HG02840 (cell line): Measurements from ENCODE around the gene ITGB2.

Source experiments
- ATAC-seq: cut with Tn5 transposase; IDR thresholded peaks from one replicate; pipeline ENCODE4 v1.9.1; 2021; ENCODE audit warnings: mild to moderate bottlenecking, moderate library complexity, moderate number of reproducible peaks; ENCODE audit not compliant: unreplicated experiment, low FRiP score

The ITGB2 gene

DNA sequence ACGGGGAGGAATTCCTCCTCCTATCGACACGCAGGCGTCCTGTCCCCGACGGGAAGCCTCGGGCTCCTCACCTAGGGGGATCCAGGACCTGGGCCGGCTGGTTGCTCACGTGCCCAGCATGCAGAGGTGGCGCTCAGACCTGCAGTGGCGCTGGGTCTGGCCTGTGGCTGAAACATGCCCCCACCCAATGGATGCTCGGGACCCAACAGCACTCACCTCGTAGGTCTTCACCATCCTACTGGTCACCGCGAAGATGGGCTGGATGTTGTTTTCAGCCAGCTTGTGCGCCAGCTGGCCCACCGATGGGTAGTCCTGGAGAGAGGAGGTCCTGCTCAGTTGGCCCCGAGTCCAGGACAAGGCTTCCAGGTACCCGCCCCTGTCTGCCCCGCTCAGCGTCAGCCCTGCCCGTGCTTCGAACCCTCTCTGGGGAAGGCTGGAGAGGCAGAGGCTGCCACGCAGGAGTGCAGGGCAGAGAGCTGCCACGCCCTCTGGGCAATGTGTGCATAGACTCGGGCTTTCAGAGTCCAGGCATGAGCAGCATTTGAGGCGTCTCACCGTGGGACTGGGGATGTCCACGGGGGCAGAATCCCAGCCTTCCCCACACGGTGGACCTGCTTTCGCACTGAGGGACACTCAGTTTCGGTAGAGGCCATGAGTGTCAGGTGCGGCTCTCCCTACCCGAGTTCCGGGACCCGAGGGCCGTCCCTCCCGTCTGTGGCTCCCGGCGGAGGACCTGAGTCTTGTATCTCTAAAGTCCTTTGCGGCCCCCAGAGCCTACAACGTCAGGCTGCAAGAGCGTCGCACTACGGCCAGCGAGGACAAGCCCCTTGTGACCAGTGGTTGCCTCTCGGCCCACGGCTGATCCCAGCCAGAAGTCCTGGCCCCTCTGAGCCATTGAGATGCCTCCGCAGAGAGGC, 21.6 kb downstream of the ITGB2 start:
- ATAC-seq = no peak

- no peak for ATAC-seq
Measured at GRCh38 chr21:44898011-44898488, 22.6 kb downstream of the ITGB2 start.

DNA sequence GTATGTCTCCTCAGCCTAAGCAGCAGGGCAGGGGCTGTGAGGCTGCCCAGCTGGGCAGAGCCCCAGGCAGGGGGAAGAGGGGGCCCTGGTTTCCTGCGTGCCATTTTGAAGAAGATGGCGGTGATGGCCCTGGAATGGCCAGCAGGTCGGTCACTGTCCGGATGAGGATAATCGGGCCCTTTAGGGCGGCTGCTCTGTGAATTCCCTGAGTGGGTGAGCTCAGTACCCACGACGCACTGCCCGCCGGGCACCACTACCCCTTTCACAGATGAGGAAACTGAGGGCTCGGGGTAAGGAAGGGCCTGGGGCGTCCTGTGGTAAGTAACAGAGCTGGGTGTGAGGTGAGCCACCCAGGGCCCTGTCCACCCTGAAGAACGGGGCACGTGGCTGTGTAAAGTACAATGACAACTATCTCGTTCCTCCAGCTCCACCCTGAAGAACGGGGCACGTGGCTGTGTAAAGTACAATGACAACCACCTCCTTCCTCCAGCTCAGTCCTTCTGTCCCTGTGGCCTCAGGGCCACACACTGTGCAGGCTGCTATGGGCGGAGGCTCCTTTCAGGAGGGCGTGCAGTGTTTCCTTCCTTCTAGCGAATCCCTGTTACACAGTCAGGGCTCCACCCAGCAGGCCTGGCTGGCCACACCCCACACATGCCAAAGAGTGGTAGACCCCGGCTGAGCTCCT, 23.2 kb downstream of the ITGB2 start:
- no peak for ATAC-seq

- no peak for ATAC-seq
Measured at GRCh38 chr21:44896561-44897286, 24.0 kb downstream of the ITGB2 start.

DNA sequence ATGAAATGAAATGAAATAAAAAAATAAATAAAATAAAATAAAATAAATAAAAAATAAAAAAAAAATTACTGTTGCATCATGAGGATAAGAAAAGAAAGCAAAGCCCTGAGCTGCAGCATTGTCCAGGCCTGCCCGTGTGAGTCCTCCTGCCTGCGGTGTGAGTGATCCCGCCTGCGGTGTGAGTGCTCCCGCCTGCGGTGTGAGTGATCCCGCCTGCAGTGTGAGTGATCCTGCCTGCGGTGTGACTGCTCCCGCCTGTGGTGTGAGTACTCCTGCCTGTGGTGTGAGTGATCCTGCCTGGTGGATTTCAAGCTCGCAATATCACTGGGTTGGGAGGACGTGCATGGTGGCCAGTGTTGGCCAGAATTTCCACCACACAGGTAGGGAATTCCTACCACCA, 24.8 kb downstream of the ITGB2 start:
- no peak for ATAC-seq

GRCh38 chr21:44894687-44895302, 25.9 kb downstream of the ITGB2 start:
- ATAC-seq = no peak

DNA sequence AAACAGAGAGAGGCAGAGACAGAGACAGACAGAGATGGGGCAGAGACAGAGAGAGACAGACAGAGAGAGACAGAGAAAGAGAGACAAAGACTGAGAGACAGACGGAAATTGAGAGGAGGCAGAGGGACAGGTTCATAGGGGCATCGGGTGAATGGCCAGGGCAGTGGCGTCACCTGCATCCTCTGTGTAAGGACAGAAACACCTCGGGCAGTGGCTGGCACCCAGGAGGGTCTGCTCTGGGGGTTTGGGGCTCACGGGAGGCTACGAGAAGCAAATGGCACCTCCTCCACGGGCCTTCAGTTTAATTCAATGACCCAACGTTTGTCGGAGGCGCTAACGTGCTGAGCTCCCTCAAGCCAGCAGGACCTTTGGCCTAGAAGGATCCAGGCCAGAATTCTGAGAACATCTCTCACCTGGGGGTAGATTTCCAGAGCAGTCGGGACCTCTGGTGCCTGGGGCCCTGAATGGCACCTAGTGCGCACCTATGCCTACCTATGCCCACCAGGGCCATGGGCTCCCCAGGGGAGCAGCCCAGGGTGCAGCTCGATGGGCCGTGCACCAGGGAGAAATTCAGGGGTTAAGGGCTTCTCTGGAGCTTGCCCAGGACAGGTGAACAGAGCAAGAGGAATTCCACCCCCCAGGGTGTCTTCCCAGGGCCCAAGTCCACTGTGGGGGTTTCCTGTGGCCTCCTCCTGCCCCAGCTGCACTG, 26.6 kb downstream of the ITGB2 start:
- no peak for ATAC-seq

GRCh38 chr21:44893278-44893556, 27.5 kb downstream of the ITGB2 start:
- no peak for ATAC-seq

- no peak for ATAC-seq
Measured at GRCh38 chr21:44892536-44893277, 28.0 kb downstream of the ITGB2 start.

DNA sequence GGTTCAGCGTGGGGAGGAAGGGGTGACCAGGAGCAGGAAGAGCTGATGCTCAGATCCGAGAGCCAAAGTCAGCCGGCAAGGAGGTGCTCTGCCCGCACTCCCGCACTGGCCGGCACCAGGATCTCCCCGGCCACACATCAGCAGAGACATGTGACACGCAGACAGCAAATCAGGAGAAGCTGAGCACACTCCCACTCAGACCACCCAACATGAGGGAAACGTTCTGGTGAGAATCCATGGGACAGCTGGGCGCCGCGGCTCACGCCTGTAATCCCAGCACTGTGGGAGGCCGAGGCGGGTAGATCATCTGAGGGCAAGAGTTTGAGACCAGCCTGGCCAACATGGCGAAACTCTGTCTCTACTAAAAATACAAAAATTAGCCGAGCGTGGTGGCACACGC, 28.6 kb downstream of the ITGB2 start:
- ATAC-seq = no peak

DNA sequence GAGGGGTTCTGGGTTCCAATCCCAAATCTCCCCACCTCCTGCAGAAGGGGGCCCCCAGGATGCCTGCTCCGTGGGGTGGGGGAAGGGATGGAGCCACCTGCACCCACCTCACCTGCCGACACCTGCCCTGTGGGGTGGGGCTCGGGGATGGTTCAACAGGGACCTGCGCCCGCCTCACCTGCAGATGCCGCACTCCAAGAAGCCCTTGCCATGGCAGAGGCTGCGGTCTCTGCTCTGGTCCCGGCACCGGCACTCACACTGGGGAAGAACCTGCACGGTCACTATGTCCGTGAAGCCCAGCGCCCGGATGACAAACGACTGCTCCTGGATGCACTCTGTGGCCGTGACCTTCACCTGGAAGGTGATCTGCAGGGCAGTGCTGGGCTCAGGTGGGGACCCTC, 29.1 kb downstream of the ITGB2 start:
- no peak for ATAC-seq

DNA sequence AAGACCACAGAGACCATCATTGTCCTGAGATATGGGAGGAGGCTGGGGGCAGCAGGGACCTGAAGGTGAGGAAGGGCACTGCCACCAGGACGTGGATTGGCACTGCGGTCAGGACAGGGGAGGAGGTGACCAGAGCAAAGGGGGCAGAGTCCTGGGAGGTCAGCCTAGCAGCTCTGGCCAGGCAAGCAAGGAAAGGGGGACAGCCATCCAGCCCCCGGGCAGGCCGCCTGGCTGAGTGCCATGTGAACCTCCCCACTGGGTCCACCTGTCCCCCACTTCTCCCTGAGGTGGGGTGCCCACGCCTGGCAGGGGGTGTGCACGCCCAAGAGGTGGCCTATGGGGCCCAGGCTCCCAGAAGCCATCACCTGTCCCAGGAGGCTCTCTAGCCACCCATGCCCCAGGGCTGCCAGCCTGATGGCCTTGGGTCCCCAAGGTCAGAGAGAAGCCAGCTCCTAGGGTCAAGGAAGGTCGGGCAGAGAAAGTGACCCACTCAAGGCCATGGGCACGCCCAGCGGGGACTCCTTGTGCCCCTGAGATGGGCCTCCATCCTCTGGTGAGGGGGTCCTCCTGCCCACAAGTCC, 29.6 kb downstream of the ITGB2 start:
- ATAC-seq = no peak

GRCh38 chr21:44890338-44890931, 30.3 kb downstream of the ITGB2 start:
- ATAC-seq = no peak

GRCh38 chr21:44889625-44890337, 30.9 kb downstream of the ITGB2 start:
- no peak for ATAC-seq

DNA sequence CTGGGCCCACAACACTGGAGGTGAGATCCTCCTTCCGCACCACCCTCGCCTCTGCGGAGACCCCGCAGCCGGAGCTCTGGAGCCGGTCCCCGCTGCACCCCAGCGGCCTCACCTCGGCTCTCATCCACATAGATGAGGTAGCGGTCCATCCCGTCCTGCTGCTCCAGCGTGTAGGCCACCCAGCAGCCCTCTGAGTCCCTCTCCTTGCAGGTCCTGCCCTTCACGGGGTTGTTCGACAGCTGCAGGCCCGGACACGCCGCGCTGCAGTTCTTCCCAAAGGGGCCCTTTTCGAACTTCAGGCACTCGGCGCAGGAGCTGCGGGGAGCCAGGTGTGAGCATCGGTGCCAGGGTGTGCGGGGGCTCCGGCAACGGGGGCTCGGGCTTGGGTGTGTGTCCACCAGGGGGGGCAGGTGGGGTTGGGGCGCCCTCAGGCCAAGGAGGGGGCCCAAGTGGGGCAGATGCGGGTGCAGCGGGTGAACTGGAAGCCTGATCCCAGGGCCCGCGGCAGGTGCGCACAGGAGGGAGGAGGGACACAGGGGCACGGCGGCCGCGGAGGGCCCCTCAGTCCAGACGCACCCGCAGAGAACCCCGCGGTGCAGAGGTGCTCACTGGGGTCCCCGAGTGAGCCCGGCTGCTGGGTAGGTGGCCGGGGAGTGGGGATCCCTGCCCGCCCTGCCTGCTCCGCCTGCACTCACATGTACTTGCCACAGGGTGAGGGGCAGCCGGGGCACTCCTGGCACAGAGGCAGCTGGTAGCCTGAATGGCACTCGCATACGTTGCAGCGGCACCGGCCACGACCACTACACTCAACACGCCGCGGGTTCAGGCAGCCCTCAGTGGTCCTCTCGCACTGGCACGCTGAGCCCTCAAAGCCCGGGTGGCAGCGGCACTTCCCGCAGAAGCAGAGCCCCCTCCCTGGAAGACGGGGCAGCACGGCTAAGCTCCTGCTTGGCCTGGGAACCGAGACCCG, 31.8 kb downstream of the ITGB2 start:
- ATAC-seq = no peak

GRCh38 chr21:44887807-44888580, 32.7 kb downstream of the ITGB2 start:
- no peak for ATAC-seq
